Islet of Langerhans (tissue), 1 donor: Measurements from ENCODE around the gene MORN1.
"Not testable (repeated sequence)": the region's sequence is repeated elsewhere in the genome, so short reads cannot be mapped to it uniquely, and the experiment has no call there.

Experiments
- FAIRE-seq: peaks from one replicate; lab custom pipeline; 2011; peaks lifted over from hg19 to GRCh38; lab: Jason Lieb, UNC

Gene MORN1

DNA sequence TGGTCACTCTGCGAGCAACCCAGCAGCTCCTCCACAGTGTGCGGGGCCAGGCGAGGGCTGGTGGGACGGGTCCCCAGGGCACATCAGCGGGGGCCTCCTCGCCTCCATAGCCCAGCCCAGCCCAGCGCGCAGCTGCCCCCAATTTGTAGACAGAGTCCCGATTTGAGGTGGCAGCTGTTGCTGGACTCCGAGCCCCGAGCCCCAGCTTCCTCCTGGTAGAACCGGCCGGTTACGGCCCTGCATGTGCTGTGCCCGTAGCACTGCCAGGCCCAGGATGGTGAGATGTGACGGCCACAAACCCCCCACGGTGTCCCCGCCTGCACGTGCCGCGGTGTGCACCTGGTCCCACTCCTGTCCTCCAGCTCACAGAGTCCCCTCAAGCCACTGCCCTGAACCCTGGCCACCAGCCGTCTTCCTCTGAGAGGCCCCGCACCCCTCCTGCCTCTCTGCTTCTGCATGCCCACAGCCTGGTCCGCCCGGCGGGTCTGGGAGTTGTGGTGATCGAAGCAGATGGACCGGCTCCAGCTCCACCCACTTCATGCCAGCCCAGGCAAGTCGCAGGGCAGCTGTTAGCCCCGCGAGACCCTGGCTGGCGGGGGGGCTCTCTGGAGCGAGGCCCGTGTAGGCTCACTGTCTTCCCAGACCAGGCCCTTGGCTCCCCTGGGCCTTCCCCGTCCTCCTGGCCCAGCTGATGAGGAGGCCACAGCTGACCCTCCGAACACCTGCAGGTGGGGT lies 55.5 kb downstream of the MORN1 start:
- FAIRE-seq = no peak

GRCh38 chr1:2334883-2335534 lies 56.3 kb downstream of the MORN1 start:
- no peak for FAIRE-seq

DNA sequence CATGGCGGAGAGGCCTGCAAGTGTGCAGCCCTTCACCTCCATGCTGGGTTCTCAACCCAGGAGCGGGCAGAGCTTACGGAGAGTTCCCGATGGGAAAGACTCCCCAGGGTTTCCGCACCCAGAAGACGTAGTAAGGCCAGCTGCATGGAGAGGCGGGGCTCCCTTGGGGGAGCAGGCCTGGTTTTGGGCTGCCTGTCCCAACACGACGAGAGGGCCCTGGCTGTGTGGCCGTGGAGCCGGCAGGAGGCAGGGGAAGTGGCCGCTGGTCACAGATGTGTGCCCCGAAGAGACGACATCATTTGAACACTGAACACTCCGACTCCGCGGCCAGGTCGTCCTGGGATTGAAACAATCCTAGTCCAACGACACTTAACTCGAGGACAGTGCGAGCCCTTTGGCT lies 57.0 kb downstream of the MORN1 start:
- no peak for FAIRE-seq

- FAIRE-seq = not testable (repeated sequence)
Measured at GRCh38 chr1:2331580-2331979, 59.8 kb downstream of the MORN1 start.

DNA sequence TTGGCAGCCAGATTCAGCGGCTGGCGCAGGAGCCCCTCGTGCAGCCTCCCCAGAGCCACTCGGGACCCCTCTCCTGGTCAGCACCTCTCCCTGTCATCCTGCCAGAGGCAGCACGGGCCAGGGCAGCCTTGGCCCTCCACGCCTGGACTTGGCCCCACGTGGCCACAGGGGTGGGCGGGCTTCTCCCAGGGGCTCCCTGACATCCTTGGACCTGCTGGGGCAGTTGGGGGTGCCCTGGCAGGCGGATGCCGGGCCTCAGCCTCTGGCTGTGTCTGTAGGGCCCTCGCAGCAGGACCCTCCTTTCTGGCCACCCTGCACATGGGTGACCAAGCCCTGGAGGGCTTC lies 60.2 kb downstream of the MORN1 start:
- FAIRE-seq = no peak

DNA sequence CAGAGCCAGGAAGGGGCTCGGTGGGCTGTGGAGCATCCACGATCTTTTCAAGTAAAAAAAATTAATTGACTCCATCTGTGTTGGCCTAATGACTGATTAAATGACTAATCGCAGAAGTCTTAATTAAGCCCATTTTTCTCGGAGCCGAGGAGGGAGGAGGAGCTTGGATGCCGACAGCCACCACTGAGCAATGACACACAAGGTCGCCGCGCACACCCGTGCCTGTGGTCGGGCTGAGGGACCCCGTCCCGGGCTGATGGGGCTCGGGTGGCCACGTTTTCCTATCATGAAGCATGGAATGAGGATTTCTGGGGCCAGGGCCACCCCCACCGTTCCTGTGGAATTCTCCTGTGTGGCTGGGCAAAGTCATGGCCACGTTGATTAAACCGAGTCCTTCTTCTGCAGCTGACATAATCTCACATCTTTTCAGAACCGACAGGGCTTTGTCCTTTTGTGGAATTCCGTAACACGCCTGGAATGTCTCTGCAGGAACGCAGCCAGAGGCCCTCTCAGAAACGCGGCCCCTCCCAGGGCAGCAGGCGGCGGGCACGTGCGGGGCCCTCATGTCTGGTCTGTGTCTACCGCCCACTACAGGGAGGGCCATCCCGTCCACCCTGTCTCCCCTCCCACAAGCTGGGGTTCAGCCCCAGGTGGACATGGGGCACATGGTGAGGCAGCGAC lies 60.7 kb downstream of the MORN1 start:
- FAIRE-seq = no peak

GRCh38 chr1:2330035-2330434 lies 61.3 kb downstream of the MORN1 start:
- no peak for FAIRE-seq

- FAIRE-seq = no peak
Measured at GRCh38 chr1:2328676-2329455, 62.5 kb downstream of the MORN1 start.

DNA sequence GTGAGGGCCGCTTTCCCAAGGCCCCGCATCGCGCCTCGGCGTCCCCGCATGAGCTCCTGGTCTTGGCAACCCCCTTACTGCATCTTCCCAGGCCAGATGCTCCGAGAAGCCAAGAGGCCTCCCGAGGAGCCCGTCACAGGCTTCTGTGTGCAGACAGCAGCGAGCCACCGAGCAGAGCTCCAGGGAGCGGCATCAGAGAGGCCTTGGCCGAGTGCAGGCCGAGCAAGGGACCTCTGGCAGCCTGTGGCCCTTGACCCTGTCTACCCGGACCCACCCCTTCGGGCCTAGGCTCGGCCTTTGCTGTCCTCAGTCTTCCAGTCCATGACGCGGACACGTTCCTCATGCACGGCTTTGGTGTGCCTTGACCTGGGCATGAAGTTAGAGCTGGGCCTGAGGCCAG lies 63.5 kb downstream of the MORN1 start:
- FAIRE-seq = no peak

GRCh38 chr1:2327162-2327561 lies 64.2 kb downstream of the MORN1 start:
- FAIRE-seq = not testable (repeated sequence)

DNA sequence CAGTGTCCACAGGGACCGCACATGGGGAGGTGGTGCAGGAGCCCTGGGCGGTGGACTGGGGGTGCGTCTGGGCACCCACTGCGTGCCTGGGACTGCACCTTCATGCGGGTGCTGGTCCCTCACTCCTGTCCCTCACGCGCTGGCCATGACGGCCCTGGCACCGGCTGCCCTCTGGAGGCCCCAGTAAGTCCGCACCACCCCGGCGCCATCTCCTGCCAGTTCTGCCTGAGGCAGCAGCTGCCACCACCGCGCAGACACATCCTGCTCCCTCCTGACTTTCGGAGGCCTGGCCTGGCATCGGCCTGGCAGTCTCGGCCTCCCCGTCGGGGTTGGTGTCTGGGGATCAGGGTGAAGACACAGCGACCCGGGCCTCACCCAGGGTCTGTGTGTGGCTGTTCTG lies 64.8 kb downstream of the MORN1 start:
- FAIRE-seq = no peak

- FAIRE-seq = no peak
Measured at GRCh38 chr1:2324553-2325366, 66.6 kb downstream of the MORN1 start.

DNA sequence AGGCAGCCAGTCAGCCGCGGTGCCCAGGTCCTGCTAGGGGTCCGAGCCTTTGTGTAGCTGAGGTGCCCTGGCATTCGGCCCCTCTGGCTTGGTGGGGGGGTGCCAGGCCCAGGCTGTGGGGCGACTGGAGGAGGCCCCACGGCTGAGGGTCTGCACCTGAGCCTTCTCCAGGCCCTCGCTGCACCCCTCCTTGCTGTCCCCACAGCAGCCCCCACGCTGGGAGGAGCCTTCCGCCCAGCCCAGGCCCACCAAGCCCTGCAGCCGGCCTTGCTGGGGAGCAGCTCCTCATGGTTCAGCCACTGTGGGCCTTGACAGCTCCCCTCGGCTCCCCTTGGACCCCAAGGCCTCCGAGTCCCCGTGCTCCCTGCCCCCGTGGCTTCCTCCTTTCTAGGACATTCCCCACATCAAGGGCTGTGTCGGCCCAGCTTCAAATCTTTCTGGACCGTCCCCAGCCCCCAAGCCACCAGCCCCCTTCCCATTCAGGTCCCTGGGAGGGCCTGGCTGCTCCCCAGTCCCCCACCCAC lies 67.8 kb downstream of the MORN1 start:
- no peak for FAIRE-seq

DNA sequence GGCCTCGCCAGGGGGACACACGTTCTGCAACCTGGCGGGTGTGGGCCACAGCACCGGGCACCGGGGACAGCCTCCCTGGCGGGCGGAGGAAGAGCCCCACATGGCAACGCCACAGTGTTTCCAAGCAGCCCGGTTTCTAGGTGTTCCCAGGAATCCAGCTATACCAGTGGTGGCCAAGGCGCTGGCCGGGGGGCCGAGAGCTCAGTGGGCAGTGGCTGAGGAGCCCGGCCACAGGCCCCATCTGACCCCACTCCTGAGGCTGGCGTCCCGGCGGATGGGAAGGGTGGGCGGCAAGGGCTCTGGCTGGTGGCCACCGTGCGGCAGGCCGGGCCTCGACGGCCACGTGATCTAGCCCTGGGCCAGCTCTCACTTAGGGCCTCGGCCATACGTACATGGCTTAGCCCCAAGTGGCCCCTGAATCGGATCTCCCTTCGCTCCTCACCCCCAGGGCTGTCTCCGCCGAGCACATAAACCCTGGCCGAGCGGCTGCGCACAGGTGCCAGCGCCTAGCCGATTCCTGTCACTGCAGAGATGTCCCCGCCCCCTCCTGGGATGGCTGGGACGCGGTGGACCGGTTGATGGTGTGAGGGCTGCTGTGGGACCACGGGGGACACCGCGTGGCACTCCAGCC lies 68.7 kb downstream of the MORN1 start:
- no peak for FAIRE-seq

- FAIRE-seq = no peak
Measured at GRCh38 chr1:2322065-2322571, 69.2 kb downstream of the MORN1 start.

- FAIRE-seq = no peak
Measured at GRCh38 chr1:2320760-2321667, 70.3 kb downstream of the MORN1 start.

GRCh38 chr1:2320006-2320405 lies 71.3 kb downstream of the MORN1 start:
- FAIRE-seq = no peak

- no peak for FAIRE-seq
Measured at GRCh38 chr1:2319291-2319690, 72.1 kb downstream of the MORN1 start.

- FAIRE-seq = no peak
Measured at GRCh38 chr1:2318314-2319278, 72.8 kb downstream of the MORN1 start.
